GM18868 (cell line): Measurements from ENCODE around the gene EFHB.
"Not testable (repeated sequence)": the region's sequence is repeated elsewhere in the genome, so short reads cannot be mapped to it uniquely, and the experiment has no call there.

ENCODE experiments used
- ATAC-seq: cut with Tn5 transposase; IDR thresholded peaks from one replicate; pipeline ENCODE4 v1.9.1; 2021; ENCODE audit warnings: mild to moderate bottlenecking, moderate library complexity; ENCODE audit not compliant: unreplicated experiment

Gene EFHB

GRCh38 chr3:19931180-19931692 lies 2.8 kb downstream of the EFHB start:
- ATAC-seq: peak; percentile 90

- no peak for ATAC-seq
Observed at GRCh38 chr3:19920401-19921080, 13.5 kb downstream of the EFHB start.

DNA sequence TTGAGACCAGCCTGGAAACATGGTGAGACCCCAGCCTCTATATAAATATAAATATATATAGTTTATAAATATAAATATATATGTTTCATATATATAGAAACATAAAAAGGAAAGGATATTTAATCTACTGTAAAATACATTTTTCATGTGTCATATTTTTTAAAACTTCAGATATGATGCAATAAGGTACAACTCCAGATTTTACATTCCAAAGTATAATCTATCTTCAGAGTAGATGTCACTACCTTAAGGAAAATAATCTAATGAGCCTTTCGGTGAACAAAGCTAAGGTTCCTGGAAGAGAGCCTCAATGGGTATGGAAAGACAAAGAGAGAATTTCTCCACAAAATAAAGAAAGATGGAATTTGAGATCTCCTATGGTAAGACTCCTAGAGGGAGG lies 16.9 kb downstream of the EFHB start:
- ATAC-seq: no peak

GRCh38 chr3:19911452-19911851 lies 22.6 kb downstream of the EFHB start:
- ATAC-seq: no peak

- ATAC-seq: peak; percentile 49
Observed at GRCh38 chr3:19907523-19907922, 26.5 kb downstream of the EFHB start.

DNA sequence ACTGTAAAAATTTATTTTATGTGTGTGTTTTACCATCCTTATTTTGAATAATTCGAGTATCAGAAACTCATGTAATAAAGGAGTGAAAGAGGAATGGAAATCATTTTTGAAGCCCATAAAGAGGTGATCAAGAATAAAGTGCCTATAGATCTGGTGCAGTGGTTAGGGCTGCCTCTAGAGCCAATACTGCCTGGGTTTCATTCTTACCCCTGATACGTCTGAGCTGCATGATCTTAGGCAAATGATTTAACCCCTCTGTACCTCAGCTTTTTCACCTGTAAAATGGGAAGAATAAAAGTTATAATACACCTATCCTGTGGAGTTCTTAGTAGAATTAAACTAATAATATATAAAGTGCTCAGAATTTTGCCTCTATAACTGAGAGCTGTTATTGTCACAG lies 30.4 kb downstream of the EFHB start:
- ATAC-seq: no peak

DNA sequence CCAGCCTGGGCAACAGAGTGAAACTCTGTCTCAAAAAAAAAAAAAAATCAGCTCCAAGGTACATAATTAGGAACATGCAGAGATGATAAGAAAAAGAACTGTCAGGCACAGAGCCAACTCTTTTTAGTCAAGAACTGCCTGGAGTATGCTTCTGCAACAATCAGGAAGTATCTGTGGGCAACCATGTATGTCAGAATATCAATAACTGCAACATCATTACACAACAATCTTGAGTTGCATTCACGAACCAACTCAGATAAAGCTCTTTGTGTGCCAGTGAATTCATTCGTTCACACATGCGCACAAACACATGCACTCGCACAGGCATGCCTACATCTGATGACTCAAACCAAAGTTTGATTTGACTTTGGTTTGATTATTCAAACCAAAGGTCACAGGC lies 32.1 kb downstream of the EFHB start:
- ATAC-seq: no peak

DNA sequence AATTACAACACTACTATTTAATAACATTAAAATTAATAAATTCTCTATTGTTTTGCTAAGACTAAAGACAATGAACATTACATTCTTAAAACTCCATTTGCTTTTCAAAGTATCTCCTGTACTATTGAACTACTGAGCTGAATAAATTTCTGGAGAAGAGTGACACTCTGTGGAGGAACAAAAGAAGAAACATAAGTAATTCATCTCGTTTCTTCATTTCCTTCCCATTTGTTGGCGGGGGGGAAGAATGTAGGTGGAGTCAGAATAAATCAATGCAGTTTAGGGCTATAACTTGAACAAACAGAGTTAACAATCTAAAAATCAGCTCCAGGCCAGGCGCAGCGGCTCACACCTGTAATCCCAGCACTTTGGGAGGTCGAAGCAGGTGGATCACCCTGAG lies 32.7 kb downstream of the EFHB start:
- ATAC-seq: no peak

GRCh38 chr3:19899833-19900232 lies 34.2 kb downstream of the EFHB start:
- not testable (repeated sequence) for ATAC-seq

DNA sequence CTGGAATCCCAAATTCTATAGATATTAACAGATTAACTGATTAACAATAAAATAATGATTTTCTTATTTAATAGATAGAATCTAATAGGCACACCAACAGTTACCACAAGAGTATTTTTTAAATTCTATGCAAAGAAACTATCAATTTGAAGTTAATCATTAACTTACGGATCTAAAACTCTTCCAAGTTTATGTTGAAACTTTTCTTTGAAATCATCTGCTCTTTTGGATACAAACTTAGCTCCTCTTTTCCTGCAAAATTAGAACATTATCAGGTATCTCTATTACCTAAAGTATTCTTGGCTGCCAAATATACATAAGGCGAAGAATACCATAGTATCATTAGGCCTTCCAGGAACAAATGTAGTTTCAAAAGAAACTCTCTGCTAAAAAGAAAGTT lies 34.8 kb downstream of the EFHB start:
- ATAC-seq: no peak

- no peak for ATAC-seq
Observed at GRCh38 chr3:19898721-19899120, 35.3 kb downstream of the EFHB start.

- no peak for ATAC-seq
Observed at GRCh38 chr3:19891740-19892139, 42.3 kb downstream of the EFHB start.

GRCh38 chr3:19888428-19889152 lies 45.4 kb downstream of the EFHB start:
- ATAC-seq: no peak

DNA sequence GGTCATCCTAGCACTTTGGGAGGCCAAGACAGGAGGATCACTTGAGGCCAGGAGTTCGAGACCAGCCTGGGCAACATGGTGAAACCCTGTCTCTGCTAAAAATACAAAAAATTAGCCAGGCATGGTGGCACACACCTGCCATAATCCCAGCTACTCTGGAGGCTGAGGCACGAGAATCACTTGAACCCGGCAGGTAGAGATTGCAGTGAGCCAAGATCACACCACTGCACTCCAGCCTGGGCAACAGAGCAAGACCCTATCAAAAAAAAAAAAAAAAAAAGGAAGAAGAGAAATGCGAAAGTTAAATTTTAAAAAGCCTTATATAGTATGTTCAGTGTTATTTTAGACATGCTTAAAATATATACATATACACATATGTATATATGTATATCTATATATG lies 46.9 kb downstream of the EFHB start:
- not testable (repeated sequence) for ATAC-seq

DNA sequence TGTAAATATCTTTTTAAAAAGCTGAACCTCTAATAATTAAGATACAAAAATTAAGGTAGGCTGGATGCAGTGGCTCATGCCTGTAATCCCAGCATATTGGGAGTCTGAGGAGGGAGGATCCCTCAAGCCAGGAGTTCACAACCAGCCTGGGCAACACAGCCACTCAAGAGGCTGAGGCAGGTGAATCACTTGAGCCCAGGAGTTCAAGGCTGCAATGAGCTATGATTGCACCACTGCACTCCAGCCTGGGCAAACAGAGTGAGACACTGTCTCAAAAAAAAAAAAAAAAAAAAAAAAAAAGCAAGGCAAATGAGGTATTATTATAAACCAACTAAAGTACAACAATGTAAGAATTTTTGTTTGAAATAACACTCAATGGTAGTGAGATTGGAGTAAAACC lies 47.6 kb downstream of the EFHB start:
- ATAC-seq: no peak

GRCh38 chr3:19885468-19885867 lies 48.5 kb downstream of the EFHB start:
- peak; percentile 72 for ATAC-seq

DNA sequence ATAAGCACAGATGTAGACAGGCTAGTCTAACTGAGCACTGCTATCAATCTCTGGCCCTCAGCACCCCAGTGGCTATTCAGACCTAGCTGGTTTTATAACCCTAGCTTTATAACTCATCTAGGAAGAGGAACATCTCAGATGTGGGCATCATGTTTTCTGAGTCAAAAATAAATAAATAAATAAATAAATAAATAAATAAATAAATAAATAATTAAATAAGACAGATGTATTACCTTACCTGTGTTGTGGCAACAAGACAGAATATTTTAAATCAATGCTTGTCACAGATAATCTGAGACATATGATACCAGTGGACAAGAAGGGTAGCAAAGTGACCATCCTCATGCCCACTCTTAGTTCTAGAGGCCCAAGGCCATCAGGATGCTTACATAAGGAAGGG lies 52.2 kb downstream of the EFHB start:
- no peak for ATAC-seq

GRCh38 chr3:19881036-19881435 lies 53.0 kb downstream of the EFHB start:
- ATAC-seq: no peak

DNA sequence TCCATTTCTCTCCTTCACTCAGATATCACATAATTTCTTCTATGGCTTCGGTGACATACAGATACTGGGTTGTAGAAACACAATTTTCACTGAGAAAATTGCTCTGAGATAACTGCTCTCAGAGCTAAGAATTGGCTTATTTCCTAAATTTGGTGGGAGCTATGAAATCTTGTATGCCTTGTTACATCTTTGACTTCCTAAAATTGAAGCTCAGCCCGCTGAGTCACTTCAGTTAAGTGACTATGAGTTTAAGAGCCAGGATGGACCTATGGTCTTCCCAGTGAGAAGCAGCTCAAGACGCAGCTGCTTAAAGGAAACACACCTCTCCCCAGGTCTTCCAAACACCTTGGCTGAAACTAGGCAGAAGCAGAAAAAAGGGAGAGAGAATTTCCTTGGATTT lies 56.4 kb downstream of the EFHB start:
- ATAC-seq: no peak

DNA sequence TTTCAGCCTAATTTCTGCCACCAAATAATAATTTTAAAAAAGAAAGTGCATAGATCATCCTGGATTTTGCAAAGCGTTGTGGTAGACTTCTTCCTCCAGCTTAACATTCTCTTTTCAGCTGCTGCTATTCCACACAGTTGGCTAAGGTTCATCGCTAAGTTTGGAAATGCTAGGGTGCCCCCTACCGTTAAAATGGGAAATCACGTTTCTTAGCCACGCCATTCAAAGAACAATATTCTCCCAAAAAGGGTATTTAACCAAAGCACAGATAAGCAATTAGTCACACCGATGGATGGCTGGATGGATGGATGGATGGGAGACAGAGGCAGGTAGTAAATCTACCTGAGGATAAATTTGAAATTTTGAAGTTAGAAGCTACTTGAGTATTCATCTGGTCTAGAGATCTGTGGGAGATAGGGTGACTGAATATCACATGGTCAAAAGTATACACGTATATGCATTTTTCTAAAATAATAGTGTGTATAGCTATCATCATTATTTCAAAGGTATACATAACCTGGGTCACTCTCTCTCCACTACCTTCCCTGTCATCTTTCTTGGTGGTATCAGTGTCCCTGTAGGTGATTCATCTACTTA lies 67.2 kb downstream of the EFHB start:
- peak; percentile 94 for ATAC-seq

GRCh38 chr3:19855318-19855717 lies 78.7 kb downstream of the EFHB start:
- not testable (repeated sequence) for ATAC-seq

GRCh38 chr3:19846609-19847008 lies 87.4 kb downstream of the EFHB start:
- ATAC-seq: not testable (repeated sequence)
